Stimulated activated CD8-positive, alpha-beta memory T cell treated with anti-CD3 and anti-CD28 coated beads, Interleukin-4, amount 100 ng/mL, for 24 hours (primary cell): Measurements from ENCODE around the gene MAF.

ENCODE experiments used
- DNase-seq: peaks from one replicate; pipeline ENCODE4 v3.0.0-alpha.2; 2020; ENCODE audit warnings: low read depth

Gene MAF

GRCh38 chr16:79612207-79612606 is 11.7 kb upstream of the MAF start:
- DNase-seq, result no peak

- no peak for DNase-seq
Observed at GRCh38 chr16:79610771-79611170, 10.2 kb upstream of the MAF start.

- DNase-seq, result no peak
Observed at GRCh38 chr16:79609861-79610260, 9.3 kb upstream of the MAF start.

- no peak for DNase-seq
Observed at GRCh38 chr16:79608976-79609375, 8.4 kb upstream of the MAF start.

- no peak for DNase-seq
Observed at GRCh38 chr16:79607587-79607986, 7.0 kb upstream of the MAF start.

GRCh38 chr16:79605999-79606398 is 5.5 kb upstream of the MAF start:
- DNase-seq, result no peak

GRCh38 chr16:79603055-79603454 is 2.5 kb upstream of the MAF start:
- no peak for DNase-seq

- no peak for DNase-seq
Observed at GRCh38 chr16:79602628-79603014, 2.1 kb upstream of the MAF start.

- DNase-seq, result peak; percentile 74
Observed at GRCh38 chr16:79601931-79602627, 1.5 kb upstream of the MAF start.

- no peak for DNase-seq
Observed at GRCh38 chr16:79601092-79601930, 774 bp upstream of the MAF start.

GRCh38 chr16:79599837-79600637 is 500 bp downstream of the MAF start:
- no peak for DNase-seq

- DNase-seq, result no peak
Observed at GRCh38 chr16:79599256-79599836, 1.2 kb downstream of the MAF start.

GRCh38 chr16:79598348-79599181 is 2.0 kb downstream of the MAF start:
- no peak for DNase-seq

- DNase-seq, result no peak
Observed at GRCh38 chr16:79598063-79598347, 2.5 kb downstream of the MAF start.

GRCh38 chr16:79597277-79598062 is 3.1 kb downstream of the MAF start:
- DNase-seq, result no peak

- no peak for DNase-seq
Observed at GRCh38 chr16:79595931-79596450, 4.5 kb downstream of the MAF start.

- no peak for DNase-seq
Observed at GRCh38 chr16:79595231-79595641, 5.3 kb downstream of the MAF start.

GRCh38 chr16:79593754-79594153 is 6.8 kb downstream of the MAF start:
- no peak for DNase-seq

GRCh38 chr16:79593074-79593531 is 7.4 kb downstream of the MAF start:
- no peak for DNase-seq

GRCh38 chr16:79592186-79592585 is 8.4 kb downstream of the MAF start:
- DNase-seq, result no peak
